Measurements from ENCODE around the gene MTHFD1.

DNA sequence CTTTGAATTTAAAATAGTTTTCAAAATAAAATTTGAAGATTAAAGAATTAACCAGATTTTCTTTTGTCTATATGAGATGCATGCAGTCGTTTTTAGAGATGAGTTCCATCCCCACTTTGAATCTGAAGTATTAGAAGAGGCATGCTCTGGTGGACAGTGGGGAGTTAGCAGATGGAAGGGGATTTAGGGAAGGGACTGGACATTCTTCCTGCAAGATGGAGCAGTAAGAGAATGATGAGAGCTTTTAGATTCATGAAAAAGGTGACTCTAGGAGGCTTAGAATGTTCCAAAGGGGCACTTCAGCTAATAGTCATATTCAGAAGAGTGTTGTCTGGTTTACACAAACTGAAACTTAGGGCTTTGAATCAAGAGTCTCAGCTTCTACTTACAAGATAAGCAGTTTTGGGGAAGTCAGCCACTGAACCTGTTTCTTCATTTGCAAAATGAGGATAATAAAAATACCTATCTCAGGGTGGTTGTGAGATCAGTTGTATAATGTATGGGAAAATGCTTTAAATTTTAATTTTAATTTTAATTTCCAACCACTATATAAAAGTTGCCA, 120.1 kb downstream of the MTHFD1 start:
- TF ChIP-seq, protein P1, sequence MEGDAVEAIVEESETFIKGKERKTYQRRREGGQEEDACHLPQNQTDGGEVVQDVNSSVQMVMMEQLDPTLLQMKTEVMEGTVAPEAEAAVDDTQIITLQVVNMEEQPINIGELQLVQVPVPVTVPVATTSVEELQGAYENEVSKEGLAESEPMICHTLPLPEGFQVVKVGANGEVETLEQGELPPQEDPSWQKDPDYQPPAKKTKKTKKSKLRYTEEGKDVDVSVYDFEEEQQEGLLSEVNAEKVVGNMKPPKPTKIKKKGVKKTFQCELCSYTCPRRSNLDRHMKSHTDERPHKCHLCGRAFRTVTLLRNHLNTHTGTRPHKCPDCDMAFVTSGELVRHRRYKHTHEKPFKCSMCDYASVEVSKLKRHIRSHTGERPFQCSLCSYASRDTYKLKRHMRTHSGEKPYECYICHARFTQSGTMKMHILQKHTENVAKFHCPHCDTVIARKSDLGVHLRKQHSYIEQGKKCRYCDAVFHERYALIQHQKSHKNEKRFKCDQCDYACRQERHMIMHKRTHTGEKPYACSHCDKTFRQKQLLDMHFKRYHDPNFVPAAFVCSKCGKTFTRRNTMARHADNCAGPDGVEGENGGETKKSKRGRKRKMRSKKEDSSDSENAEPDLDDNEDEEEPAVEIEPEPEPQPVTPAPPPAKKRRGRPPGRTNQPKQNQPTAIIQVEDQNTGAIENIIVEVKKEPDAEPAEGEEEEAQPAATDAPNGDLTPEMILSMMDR (IDR thresholded peaks at IDR 0.05): no peak
- TF ChIP-seq EP300 (IDR thresholded peaks at IDR 0.05) (no peak), POLR2AphosphoS5 (IDR thresholded peaks at IDR 0.05) (no peak)

Measured in suprapubic skin (tissue), 4 donors.